Epithelial cell of proximal tubule (primary cell): Measurements from ENCODE around the gene GAS7. TPM values are rescaled to one million over a fixed set of nuclear protein-coding genes. Genes with fewer than 3 reads are reported as not detected.
A peak's percentile ranks its signal among the peaks of the same experiment; 100 is the strongest.

Source experiments
- DNase-seq: peaks from one replicate; pipeline ENCODE4 v3.0.0-alpha.2; 2011; ENCODE audit warnings: low read depth
- H3K4me3 ChIP-seq: 2 replicates; pipeline ENCODE4 v1.5.1; 2011; ENCODE audit warnings: low read depth, mild to moderate bottlenecking, low read length
- total RNA-seq: library from RNA; depleted of rRNA; stranded (reverse); fragments of >200 nt; gene quantifications from 2 replicates; pipeline ENCODE4 v1.2.3, GENCODE V29; 2015
- TF ChIP-seq, protein P1 (sequence below): conservative IDR thresholded peaks from 2 replicates; pipeline ENCODE4 v1.5.1; 2012; ENCODE audit warnings: low read depth, mild to moderate bottlenecking, low read length

The GAS7 gene
- total RNA-seq, 1 donor from 2014 or later = 2.5 TPM

DNA sequence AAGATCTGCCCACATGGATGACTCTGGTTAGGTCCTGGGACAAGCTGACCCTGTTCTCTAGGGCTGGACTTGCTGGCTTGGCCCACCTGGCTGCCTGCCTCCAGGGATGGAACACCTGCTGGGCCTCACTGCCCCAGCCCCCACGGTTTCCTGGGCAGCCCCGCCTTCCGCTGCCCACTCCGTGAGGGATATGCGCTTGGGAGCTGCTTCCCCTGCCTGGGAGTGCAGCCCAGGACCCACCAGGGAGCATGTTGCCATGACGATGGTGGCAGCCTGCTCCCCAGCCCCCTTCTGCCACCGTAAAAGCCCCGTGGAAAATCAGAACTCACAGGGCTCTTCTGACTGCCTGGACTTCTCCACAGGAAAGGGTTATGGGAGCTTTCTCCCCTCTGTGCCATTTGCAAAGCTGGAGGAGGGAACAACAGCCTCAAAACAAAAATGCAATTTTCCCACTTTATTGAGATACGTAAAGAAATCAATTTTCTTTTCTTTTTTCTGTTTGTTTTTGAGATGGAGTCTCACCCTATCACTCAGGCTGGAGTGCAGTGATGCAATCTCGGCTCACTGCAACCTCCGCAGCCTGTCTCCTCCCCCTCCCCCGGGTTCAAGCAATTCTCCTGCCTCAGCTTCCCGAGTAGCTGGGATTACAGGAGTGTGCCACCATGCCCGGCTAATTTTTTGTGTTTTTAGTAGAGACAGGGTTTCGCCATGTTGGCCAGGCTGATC lies 18.0 kb upstream of the GAS7 start:
- DNase-seq = no peak
- H3K4me3 ChIP-seq = no peak overlapping the region
- TF ChIP-seq, protein P1, sequence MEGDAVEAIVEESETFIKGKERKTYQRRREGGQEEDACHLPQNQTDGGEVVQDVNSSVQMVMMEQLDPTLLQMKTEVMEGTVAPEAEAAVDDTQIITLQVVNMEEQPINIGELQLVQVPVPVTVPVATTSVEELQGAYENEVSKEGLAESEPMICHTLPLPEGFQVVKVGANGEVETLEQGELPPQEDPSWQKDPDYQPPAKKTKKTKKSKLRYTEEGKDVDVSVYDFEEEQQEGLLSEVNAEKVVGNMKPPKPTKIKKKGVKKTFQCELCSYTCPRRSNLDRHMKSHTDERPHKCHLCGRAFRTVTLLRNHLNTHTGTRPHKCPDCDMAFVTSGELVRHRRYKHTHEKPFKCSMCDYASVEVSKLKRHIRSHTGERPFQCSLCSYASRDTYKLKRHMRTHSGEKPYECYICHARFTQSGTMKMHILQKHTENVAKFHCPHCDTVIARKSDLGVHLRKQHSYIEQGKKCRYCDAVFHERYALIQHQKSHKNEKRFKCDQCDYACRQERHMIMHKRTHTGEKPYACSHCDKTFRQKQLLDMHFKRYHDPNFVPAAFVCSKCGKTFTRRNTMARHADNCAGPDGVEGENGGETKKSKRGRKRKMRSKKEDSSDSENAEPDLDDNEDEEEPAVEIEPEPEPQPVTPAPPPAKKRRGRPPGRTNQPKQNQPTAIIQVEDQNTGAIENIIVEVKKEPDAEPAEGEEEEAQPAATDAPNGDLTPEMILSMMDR = no peak

DNA sequence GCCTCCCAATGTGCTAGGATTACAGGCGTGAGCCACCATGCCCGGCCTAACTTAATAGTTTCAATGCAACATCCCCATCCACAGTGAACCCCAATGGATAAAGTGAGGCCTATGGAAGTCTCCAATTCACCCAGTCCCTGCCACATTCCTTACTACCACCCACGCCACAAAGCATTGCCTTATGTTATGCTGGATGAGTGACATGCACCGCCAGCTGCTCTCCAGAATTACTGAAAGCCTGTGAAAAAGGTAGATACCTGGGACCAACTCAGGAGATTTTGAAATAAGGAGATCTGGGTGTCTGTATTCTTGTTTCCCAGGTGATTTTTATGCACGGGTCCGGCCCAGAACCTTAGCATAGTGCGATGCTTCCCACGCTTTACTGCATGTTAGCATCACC lies 16.9 kb upstream of the GAS7 start:
- DNase-seq = no peak
- TF ChIP-seq, protein P1 = no peak
- H3K4me3 ChIP-seq = no peak overlapping the region

DNA sequence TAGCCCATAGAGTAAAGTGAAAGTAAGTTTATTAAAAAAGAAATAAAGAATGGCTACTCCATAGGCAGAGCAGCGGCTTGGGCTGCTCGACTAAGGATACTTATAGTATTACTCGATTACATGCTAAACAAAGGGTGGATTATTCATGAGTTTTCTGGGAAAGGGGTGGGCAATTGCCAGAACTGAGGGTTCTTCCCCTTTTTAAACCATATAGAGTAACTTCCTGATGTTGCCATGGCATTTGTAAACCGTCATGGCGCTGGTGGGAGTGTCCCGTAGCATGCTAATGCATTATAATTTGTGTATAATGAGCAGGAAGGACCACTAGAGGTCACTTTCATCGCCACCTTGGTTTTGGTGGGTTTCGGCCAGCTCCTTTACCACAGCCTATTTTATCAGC lies 13.3 kb upstream of the GAS7 start:
- DNase-seq = no peak
- TF ChIP-seq, protein P1 = no peak
- H3K4me3 ChIP-seq = no peak overlapping the region

DNA sequence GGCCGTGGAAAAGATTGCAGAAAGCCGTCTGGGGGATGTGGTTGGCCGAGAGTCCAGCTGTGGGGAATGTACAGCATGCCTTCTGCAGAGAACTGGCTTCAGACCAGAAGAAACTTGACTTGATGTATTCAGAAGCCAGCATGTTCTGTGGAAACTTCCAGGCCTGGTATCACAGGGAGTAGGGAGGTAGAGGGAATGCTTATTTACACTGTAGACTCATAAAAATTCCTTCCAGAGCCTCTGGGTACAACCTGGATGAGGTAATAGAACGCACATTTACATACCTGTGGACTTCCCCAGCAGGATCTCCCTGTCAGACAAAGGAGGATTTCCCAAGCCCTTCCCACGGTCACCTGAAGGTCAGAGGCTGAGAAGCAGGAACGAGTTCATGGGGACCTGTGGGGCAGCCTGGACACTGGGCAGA lies 11.8 kb upstream of the GAS7 start:
- DNase-seq = peak; percentile 3
- no peak overlapping the region for H3K4me3 ChIP-seq
- TF ChIP-seq, protein P1 = no peak

DNA sequence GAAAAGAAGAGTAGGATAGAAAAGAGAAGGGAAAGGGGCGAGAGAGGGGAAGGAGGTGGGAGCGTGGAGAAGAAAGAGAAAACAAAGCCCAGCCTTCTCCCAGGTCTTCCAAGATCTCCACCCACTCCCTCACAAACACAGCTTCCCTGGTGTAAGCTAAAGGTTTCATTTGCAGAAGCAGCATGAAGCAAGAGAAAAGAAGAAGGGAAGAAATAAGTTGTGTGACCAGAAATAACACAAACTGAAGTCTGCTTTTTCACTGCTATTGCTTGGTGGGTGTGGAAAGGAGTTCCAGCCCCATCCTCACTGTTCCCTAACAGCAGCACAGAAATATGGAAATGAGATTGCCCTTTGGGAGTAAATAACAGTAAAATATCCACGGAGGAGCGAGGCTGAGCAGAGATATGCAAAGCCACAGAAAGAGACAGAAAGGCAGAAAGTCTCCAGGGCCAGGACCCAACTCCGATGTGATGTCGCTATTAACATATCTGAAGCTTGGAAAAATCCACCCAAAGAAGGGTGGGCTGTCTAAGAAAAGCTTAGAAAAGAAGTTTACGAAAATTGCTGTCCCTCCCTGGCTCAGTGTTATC lies 10.3 kb upstream of the GAS7 start:
- DNase-seq = no peak
- TF ChIP-seq, protein P1 = no peak
- no peak overlapping the region for H3K4me3 ChIP-seq

DNA sequence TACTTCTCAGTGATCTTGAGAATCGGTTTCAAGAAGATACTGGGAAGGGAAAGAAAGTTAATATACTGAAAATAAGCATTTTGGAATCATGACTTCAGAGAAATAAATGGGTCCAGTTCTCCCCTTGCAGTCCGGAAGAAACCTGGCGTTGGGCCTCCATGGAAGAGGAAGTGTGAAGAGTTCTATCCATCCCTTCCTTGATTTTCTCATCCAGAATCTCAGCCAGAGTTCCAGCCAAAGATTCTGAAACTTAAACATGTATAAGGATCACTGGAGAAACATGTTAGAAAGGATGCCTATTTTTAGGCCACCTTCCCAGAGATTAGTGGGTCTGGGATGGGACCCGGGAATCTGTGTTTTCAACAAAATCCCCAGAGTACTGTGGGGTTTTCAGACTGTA lies 8.7 kb upstream of the GAS7 start:
- DNase-seq = no peak
- TF ChIP-seq, protein P1 = no peak
- H3K4me3 ChIP-seq = no peak overlapping the region

DNA sequence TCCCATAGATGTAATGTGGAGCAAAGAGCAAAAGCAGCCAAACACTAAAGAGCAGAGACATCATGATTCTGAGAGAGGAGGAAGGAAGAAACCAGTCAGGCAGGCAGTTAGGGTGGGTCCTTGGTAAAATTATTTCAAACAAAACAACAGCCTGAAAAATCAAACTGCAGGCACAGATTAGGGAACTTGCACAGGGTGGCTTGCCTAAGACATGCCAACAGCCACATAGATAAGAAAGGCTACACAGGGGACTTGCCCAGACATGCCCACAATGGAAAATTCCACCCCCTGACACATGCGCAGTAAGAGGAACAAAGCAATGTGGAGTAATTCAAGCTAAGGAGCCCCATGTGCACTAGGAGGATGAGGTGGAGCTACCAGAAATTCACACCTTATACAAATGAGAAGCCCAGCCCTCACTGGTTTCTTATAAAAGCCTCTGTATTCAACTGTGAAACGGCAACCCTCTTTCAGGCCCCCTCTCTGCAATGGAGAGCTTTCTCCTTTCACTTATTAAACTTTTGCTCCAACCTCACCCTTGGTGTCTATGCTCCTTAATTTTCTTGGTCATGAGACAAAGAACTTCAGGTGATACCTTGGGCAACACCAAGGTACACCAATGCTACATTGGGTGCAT lies 7.3 kb upstream of the GAS7 start:
- no peak for DNase-seq
- H3K4me3 ChIP-seq = no peak overlapping the region
- TF ChIP-seq, protein P1 = no peak
